Ectodermal cell (in vitro differentiated cells): ENCODE measurements around the gene CLCN1.

Experiments
- H3K27ac ChIP-seq: 2 replicates; pipeline ENCODE4 v1.7.0; 2013; ENCODE audit warnings: mild to moderate bottlenecking, low read depth, low read length; ENCODE audit not compliant: insufficient read depth, poor library complexity, severe bottlenecking
- H3K27me3 ChIP-seq: 2 replicates; pipeline ENCODE4 v1.7.0; 2013; ENCODE audit warnings: mild to moderate bottlenecking, low read length; ENCODE audit not compliant: insufficient read depth, control insufficient read depth, poor library complexity, severe bottlenecking
- H3K36me3 ChIP-seq: one replicate; pipeline ENCODE4 v1.7.0; 2013; ENCODE audit warnings: low read length; ENCODE audit not compliant: control insufficient read depth, insufficient read depth
- H3K4me1 ChIP-seq: one replicate; pipeline ENCODE4 v1.7.0; 2013; ENCODE audit warnings: low read length; ENCODE audit not compliant: control insufficient read depth, insufficient read depth
- H3K4me3 ChIP-seq: 2 replicates; pipeline ENCODE4 v1.7.0; 2013; ENCODE audit warnings: low read depth, low read length, control low read depth; ENCODE audit not compliant: insufficient read depth
- H3K9me3 ChIP-seq: 2 replicates; pipeline ENCODE4 v1.7.0; 2013; ENCODE audit warnings: mild to moderate bottlenecking, low read length, moderate library complexity; ENCODE audit not compliant: control insufficient read depth
- WGBS, 2 experiments: methylation state at CpG; one replicate each; pipeline ENCODE4 v1.1.7; 2013; ENCODE audit warnings: missing lambda C conversion rate in 2 of 2; 5-methylcytosine and 5-hydroxymethylcytosine counted together

CLCN1 gene

DNA sequence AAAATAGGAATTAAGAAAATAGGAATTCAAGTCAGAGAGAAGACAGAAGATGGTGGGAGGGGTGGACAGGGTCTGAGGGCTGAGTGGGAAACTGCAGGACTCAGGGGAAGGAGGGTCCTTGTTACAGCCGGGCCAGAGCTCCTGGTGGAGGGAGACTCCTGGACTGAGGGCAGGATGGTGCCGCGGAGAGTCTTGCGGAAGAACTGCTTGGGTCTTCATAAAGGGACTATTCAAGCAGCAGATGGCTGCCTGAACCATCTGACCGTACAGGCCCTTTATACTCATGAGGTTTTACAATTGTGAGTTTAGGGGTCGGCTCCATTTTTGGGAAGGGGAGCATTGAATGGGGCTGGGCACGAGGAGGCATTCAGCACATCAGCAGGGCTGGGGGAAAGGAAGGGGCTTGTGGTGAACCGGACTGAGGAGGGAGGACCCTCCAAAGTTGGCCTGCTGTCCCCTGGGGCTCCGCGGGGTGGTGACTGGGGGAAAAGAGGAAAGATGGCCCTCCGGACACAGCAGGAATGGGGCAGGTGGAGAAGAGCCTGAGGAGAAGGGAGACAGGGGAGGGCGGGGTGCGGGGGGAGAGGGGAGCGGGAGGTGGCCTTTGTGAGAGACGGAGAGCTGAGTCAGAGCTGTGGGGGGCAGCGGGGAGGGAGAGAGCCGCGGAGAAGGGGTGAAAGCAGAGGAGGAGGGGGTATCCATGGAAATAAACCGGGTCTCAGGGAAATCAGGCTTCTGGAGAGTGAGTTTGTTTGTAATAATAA lies 45.1 kb downstream of the CLCN1 start:
- WGBS, 2 experiments, result 14% methylated on average over 19 of the region's 19 CpGs
- Histone ChIP-seq H3K9me3 (no peaks in the 10 kb centered on the region), H3K36me3 (no peaks in the 10 kb centered on the region), H3K4me3 (peak overlapping the region; percentile 74), H3K27ac (peak overlapping the region; percentile 4), H3K4me1 (peaks cover 11% of the 10 kb centered on the region), H3K27me3 (peaks cover 13% of the 10 kb centered on the region)

DNA sequence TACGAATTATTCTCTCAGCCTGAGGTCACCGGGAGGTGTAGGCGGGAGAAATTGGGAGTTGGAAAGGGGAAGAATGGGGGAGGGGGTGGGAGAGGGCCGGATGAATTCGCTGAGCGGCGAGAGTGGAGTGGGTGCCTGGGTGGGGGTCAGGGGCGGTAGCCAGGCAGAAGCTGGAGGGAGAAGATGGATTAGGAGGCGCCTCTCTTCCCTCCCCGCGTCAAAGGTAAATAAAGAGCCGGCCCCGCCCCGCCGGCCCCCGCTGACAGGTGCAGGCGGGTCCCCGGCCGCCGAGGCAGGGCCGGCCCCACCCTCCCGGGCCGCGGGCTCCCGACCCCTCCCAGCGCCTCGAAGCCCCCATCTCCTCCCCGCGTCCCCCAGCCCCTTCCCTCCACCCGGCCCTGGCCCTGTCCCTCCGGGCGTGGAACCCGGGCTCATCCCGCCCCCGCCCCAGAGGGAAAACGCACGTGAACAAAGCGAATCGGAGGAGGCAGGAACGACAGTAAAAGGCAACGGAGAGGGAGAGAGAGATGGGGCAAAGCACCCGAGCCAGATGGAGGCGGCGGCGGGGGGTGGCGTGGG lies 45.7 kb downstream of the CLCN1 start:
- 0 to 1% methylated on average over 46 of the region's 46 CpGs for WGBS, 2 experiments
- peak overlapping the region; percentile 74 for H3K4me3 ChIP-seq
- peak overlapping the region; percentile 21 for H3K27ac ChIP-seq

DNA sequence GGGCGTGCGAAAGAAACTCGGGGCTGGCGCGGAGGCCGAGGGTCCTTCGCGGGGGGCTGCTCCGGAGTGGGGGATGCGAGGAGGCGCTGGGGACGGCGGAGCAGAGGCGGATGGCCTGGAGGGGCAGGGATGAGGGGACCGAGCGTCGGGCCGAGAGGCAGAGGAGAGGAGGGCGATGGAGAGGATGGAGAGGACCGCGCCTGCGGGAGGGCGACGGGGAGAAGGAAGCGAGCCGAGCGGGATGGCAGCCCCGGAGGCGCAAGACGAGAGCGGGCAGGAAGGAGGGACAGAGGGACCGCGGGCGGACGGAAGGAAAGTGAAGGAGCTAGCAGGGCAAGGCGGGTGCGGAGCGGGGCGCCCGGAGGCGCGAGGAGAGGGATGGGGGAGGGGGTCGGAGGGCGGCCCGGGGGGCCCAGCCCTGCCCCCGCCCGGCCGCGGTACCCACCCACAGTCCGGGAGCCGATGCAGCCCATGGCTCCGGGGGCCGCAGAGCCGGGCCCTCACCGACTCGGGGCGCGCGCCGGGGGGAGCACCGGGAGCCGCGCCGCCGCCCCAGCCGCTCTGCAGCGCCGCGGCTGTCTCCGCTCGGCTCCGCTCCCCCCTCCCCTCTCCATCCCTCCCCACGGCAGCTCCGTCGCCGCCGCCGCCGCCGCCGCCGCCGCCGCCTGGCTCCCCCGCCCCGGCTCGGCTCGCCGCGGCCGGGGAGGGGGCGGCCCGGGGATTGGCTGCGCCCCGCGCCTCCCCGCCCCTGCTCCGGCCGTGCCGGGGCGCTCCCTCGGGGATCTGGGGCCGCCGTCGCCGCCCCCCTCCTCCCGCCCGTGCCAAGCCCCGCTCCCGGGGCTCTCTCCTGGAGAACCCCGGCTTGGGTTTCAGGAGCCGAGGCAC lies 46.5 kb downstream of the CLCN1 start, which contains the start of gene FAM131B:
TSS of gene FAM131B (minus strand) at position 583 of the 885 bp plus-strand sequence. CDS start at position 473, 110 bp downstream.
- peak within 1 kb of the TSS; percentile 21 for H3K27ac ChIP-seq
- no peaks in the 10 kb centered on the region for H3K9me3 ChIP-seq

More for the DNA sequence above, 45.7 kb downstream of the CLCN1 start:
- Histone ChIP-seq H3K36me3 (no peaks in the 10 kb centered on the region), H3K27me3 (peaks cover 13% of the 10 kb centered on the region), H3K4me1 (peaks cover 11% of the 10 kb centered on the region), H3K9me3 (no peaks in the 10 kb centered on the region)

DNA sequence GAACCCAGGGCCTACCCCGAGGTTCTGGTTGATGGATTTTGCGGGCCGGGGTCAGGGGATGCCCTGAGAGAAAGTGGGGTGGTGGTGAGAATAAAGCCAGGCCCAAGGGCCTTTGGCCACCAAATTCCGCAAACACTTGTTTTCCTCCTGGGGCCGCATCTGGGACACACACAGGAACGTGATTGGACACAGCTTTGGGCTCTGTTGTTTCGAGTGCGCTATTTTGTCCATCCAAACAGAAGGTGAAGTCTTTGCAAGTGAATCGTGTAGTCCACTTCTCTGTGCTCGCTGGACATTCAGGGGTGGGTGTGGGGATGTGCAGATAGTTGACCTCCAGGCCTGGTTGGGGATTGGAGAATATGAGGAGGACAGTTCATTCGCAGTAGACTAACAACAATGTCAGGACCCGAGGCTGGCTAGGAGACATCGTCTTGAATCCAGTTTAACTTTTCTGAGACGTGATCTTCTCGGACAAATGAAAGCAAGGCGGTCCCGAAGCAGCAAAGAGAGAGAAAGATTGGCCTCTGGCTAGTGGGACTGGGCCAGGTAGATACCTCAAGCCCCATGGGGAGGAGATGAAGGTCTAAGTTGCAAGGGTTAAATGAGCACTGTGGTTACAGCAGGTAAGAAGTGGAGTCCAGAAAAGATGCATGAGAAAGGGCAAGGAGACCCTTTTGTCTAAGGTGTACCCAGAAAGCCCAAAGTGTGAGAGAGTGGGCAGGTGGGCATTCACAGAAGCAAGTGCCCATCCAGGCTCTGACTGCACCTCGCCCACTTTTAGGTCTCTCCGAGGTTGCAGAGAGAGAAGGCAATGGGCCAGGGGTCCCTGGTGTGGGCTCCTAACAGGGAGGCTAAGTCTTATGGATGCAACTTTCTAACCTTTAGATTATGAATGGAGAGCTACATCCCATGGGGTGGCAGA lies 47.4 kb downstream of the CLCN1 start:
- Histone ChIP-seq H3K9me3 (no peaks in the 10 kb centered on the region), H3K27ac (no peak overlapping the region), H3K27me3 (peaks cover 13% of the 10 kb centered on the region), H3K4me3 (peak overlapping the region; percentile 74), H3K4me1 (peaks cover 11% of the 10 kb centered on the region), H3K36me3 (no peaks in the 10 kb centered on the region)
- WGBS, 2 experiments, result 46 to 48% methylated on average over 19 of the region's 19 CpGs

More for the DNA sequence above, 46.5 kb downstream of the CLCN1 start, which contains the start of gene FAM131B:
- Histone ChIP-seq H3K27me3 (peaks cover 13% of the 10 kb centered on the region), H3K4me3 (peak within 1 kb of the TSS; percentile 74), H3K36me3 (no peaks in the 10 kb centered on the region), H3K4me1 (peaks cover 11% of the 10 kb centered on the region)
- 0 to 1% methylated on average over 112 of the region's 112 CpGs for WGBS, 2 experiments

DNA sequence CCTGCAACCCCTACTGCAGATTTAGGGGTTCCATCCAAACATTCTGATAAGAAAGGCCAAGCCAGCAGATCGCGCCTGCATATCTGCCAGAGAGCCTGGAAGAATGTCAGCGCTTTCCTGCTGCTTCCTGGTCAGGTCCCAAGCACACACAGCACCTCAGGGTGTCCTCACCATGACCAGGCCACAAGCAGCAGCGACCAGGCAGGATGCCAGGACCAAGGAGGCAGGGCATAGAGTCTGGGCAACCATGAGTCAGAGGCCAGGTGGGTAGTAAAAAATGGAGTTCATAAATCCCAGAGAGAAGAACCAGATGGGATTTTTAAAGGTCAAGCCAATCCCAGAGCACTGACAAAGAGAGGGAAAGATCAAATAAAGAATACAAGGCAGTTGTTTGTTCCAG lies 52.1 kb downstream of the CLCN1 start:
- WGBS, 2 experiments, result 90 to 94% methylated on average over 4 of the region's 4 CpGs
- no peak overlapping the region for H3K4me3 ChIP-seq
- H3K27me3 ChIP-seq, result peaks cover 10% of the 10 kb centered on the region
- no peaks in the 10 kb centered on the region for H3K36me3 ChIP-seq
- no peak overlapping the region for H3K27ac ChIP-seq
- H3K9me3 ChIP-seq, result no peaks in the 10 kb centered on the region
- H3K4me1 ChIP-seq, result peaks cover 10% of the 10 kb centered on the region

DNA sequence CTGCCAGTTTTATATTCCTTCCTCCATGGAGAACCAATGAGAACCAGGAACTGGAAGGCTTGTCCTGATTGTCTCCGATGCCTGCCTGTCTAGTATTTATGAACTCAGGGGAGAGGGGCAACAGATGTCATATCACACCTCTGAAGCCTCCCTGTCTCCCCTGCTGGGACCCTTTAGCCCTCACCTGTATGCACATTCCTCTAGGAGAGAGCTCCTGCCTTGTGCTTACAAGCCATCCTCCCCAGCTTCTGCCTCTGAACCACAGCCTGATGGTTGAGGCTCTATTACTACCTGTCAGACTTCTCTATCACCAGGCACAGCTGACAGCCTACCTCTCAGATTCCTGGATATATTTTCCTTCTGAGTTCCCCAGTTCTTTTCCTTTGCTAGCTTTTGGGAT lies 52.5 kb downstream of the CLCN1 start:
- Histone ChIP-seq H3K9me3 (no peaks in the 10 kb centered on the region), H3K36me3 (no peaks in the 10 kb centered on the region), H3K4me1 (peaks cover 10% of the 10 kb centered on the region), H3K27me3 (peaks cover 6% of the 10 kb centered on the region), H3K4me3 (no peak overlapping the region), H3K27ac (no peak overlapping the region)
- WGBS, 2 experiments, result 86 to 94% methylated on average over 1 of the region's 1 CpG

DNA sequence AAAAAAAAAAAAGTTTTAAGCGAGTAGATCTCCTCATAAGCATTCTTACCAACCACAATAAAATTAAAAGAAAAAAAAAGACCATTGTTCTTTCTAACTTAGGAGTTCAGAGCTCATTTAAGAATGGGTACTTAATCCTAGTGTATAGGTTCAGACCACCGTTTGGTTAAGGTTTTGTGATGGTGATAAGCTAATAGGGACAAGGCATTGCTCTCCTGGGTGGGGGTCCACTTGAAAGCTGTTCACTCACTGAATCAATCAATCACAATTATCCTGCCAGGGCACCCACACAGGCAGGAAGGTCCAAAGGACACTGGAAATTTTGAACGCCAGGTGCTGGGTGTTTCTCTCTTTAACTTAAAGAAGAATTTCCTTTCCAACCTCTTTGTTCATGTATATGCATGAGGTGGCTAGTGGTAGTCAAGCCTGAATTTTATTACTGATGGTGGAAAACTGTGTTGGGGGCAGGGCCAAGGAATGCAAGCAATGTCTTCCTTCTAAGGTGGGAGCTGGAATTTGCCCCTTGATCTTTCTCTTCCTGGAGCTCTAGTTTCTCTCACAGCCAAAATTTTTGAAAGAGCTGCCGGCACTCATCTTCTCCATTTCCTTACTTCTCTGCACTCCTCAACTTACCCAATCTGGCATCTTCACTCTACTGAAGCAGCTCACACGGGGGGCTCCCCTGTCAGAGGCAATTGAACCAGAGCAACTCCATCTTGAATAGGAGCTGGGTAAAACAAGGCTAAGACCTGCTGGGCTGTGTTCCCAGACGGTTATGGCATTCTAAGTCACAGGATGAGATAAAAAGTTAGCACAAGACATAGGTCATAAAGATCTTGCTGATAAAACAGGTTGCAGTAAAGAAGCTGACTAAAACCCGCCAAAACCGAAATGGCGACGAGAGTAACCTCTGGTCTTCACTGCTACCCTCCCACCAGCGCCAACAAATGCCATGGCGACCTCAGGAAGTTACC lies 54.1 kb downstream of the CLCN1 start:
- peaks cover 10% of the 10 kb centered on the region for H3K4me1 ChIP-seq
- H3K9me3 ChIP-seq, result no peaks in the 10 kb centered on the region
- no peaks in the 10 kb centered on the region for H3K27me3 ChIP-seq
- H3K36me3 ChIP-seq, result no peaks in the 10 kb centered on the region
- WGBS, 2 experiments, result 61 to 65% methylated on average over 9 to 12 of the region's 12 CpGs
- no peak overlapping the region for H3K4me3 ChIP-seq
- H3K27ac ChIP-seq, result peak overlapping the region; percentile 5

DNA sequence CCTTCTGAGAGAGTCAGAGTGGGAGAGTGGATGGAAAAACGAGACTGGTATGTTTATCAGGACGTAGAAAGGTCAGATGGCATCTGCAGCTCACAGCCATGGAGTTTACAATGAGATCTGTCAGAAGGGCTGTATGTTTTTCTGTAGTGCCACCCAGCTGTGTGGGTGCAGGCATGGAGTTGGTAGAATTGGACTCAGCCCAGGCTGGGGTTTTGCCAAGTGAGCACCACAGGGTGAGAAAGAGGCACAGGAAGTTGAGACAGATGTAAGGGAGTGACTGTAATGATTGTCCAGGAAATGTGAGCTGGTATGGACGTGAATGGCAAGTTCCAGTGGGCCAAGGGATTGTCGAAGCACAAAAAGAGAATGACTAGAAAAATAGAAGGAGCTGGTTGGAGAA lies 56.2 kb downstream of the CLCN1 start:
- Histone ChIP-seq H3K4me1 (peaks cover 10% of the 10 kb centered on the region), H3K4me3 (no peak overlapping the region), H3K27me3 (no peaks in the 10 kb centered on the region), H3K36me3 (no peaks in the 10 kb centered on the region), H3K27ac (no peak overlapping the region), H3K9me3 (no peaks in the 10 kb centered on the region)
- WGBS, 2 experiments, result 88 to 93% methylated on average over 4 of the region's 4 CpGs
